HG03469 (cell line): ENCODE data around the gene ST3GAL3.

ENCODE experiments used
- ATAC-seq: cut with Tn5 transposase; IDR thresholded peaks from one replicate; pipeline ENCODE4 v1.9.1; 2021; ENCODE audit warnings: mild to moderate bottlenecking, moderate library complexity, moderate number of reproducible peaks; ENCODE audit not compliant: unreplicated experiment

Gene ST3GAL3

GRCh38 chr1:43977376-43978263, 270.3 kb downstream of the ST3GAL3 start:
- no peak for ATAC-seq

- ATAC-seq: no peak
These were observed 270.9 kb downstream of the ST3GAL3 start for GRCh38 chr1:43978264-43978550.

- ATAC-seq: no peak
These were observed 271.4 kb downstream of the ST3GAL3 start, which contains the start of gene B4GALT2 for GRCh38 chr1:43978551-43979260. Gene B4GALT2 (plus strand): TSS chr1:43979210. CDS start chr1:43981161, 1,951 bp downstream.

GRCh38 chr1:43979261-43979527, 271.9 kb downstream of the ST3GAL3 start:
- ATAC-seq: no peak

- ATAC-seq: no peak
These were observed 272.4 kb downstream of the ST3GAL3 start for GRCh38 chr1:43979528-43980254.

- no peak for ATAC-seq
These were observed 273.2 kb downstream of the ST3GAL3 start for GRCh38 chr1:43980255-43981134.
